ENCODE results near the gene COL18A1.

GRCh38 chr21:45519182-45519581, 114.2 kb downstream of the COL18A1 start:
- TF ChIP-seq CTCF (IDR thresholded peaks at IDR 0.05) = no peak
- TF ChIP-seq POLR2A (IDR thresholded peaks at IDR 0.05) = no peak
